ENCODE data around the gene TNFRSF14.

Gene TNFRSF14

DNA sequence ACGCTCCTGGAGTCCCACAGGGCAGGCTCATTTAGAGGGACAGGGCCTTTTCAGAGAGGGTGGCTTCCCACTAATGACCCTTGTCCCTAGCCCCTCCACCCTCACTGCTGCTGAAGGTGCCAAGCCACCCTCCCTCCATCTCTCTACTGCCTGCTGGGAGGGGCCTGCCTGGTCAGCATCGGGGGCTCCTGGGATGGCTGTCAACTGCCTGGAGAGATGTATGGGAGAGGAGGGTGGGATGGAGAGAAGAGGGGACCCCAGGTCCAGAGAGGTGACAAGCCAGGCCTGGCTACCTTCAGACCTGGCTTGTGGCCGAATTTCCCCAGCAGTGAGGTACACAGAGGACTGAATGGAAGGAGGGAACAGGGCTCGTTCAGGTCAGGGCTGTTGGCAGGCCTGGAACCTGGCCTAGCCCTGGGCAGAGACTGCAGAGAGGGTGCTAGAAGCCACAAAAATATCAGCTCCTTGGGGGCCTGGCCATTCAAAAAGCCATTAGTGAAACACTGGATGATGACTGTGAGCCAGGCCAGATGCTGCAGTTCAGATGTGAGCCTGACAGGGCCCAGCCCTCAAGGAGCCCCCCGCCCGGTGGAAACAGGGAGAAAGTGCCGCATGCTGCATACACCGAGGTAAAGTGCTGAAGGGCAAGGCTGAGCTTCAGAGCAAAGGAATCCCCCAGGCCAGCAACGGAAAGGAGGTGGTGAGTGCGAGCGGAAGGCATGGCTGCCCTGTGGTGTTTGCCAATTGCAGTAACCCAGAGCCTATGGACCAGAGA is 56.6 kb downstream of the TNFRSF14 start:
- no peak for DNase-seq (ENCODE audit: low read depth in 2 of 2)

All from activated CD4-positive, alpha-beta T cell treated with anti-CD3 and anti-CD28 coated beads for 24 hours (primary cell).